ENCODE data around the gene DENND1B. TPM values are rescaled to one million over a fixed set of nuclear protein-coding genes. Genes with fewer than 3 reads are reported as not detected.

The DENND1B gene
- total RNA-seq: 10 to 100 TPM in 2 of 4 donors, 1 to 10 TPM in 2; 3.3 to 21.7 (median 8.9) TPM

GRCh38 chr1:197775282-197776262 is at the start of gene DENND1B:
TSS of gene DENND1B (minus strand) at chr1:197775480. CDS start at chr1:197775155, 325 bp downstream.
- H3K9me3 ChIP-seq: no peaks in the 10 kb centered on the region
- intact Hi-C loops (cut with DNase I; ENCODE audit: low total_unique reads): loop anchor here (10.0 kb wide), 1 partner anchor 379 kb away; the partner anchor contains the start of gene NEK7
- DNase-seq (peak; percentile 34 to 57), ATAC-seq (peak; percentile 58 to 68)
- no peaks in the 10 kb centered on the region for H3K36me3 ChIP-seq
- H3K4me1 ChIP-seq: peaks cover 26 to 35% of the 10 kb centered on the region in 2 donors
- H3K4me3 ChIP-seq: peak within 1 kb of the TSS; percentile 63 to 84 (median 70)
- TF ChIP-seq POLR2A (IDR thresholded peaks at IDR 0.05) (no peak), CTCF (IDR thresholded peaks at IDR 0.05 in 4 of 5, conservative IDR thresholded peaks at IDR 0.05 in 1 of 5) (peak in 2 of 5 experiments; percentile 11 to 28)
- peak within 1 kb of the TSS; percentile 76 to 90 (median 80) for H3K27ac ChIP-seq
- H3K27me3 ChIP-seq: no peaks in the 10 kb centered on the region
- in situ Hi-C loops (cut with MboI; ENCODE audit: low sequenced_read_pairs in 4 of 4): no loop called here

GRCh38 chr1:197814306-197814705 is 39.0 kb upstream of the DENND1B start:
- no peaks in the 10 kb centered on the region for H3K9me3 ChIP-seq
- ATAC-seq: no peak
- no peak for TF ChIP-seq POLR2A (IDR thresholded peaks at IDR 0.05)
- TF ChIP-seq CTCF (IDR thresholded peaks at IDR 0.05 in 4 of 5, conservative IDR thresholded peaks at IDR 0.05 in 1 of 5): no peak
- intact Hi-C loops (cut with DNase I; ENCODE audit: low total_unique reads) (no loop called here), in situ Hi-C loops (cut with MboI; ENCODE audit: low sequenced_read_pairs in 4 of 4) (no loop called here)
- no peaks in the 10 kb centered on the region for H3K36me3 ChIP-seq
- DNase-seq: no peak
- H3K27me3 ChIP-seq: no peaks in the 10 kb centered on the region
- no peaks in the 10 kb centered on the region for H3K4me1 ChIP-seq
- no peak overlapping the region for H3K4me3 ChIP-seq
- no peak overlapping the region for H3K27ac ChIP-seq

- no peak overlapping the region for H3K27ac ChIP-seq
- H3K4me1 ChIP-seq: no peaks in the 10 kb centered on the region
- no peaks in the 10 kb centered on the region for H3K9me3 ChIP-seq
- DNase-seq (no peak), ATAC-seq (no peak)
- intact Hi-C loops (cut with DNase I; ENCODE audit: low total_unique reads) (no loop called here), in situ Hi-C loops (cut with MboI; ENCODE audit: low sequenced_read_pairs in 4 of 4) (no loop called here)
- H3K36me3 ChIP-seq: no peaks in the 10 kb centered on the region
- no peaks in the 10 kb centered on the region for H3K27me3 ChIP-seq
- no peak for TF ChIP-seq POLR2A (IDR thresholded peaks at IDR 0.05)
- no peak for TF ChIP-seq CTCF (IDR thresholded peaks at IDR 0.05 in 4 of 5, conservative IDR thresholded peaks at IDR 0.05 in 1 of 5)
- no peak overlapping the region for H3K4me3 ChIP-seq
Measured at GRCh38 chr1:197813741-197814140, 38.5 kb upstream of the DENND1B start.

- DNase-seq (no peak), ATAC-seq (no peak)
- no peak overlapping the region for H3K4me3 ChIP-seq
- no peaks in the 10 kb centered on the region for H3K9me3 ChIP-seq
- H3K4me1 ChIP-seq: no peaks in the 10 kb centered on the region
- intact Hi-C loops (cut with DNase I; ENCODE audit: low total_unique reads): no loop called here
- no peaks in the 10 kb centered on the region for H3K27me3 ChIP-seq
- in situ Hi-C loops (cut with MboI; ENCODE audit: low sequenced_read_pairs in 4 of 4): no loop called here
- no peak overlapping the region for H3K27ac ChIP-seq
- no peaks in the 10 kb centered on the region for H3K36me3 ChIP-seq
- TF ChIP-seq POLR2A (IDR thresholded peaks at IDR 0.05) (no peak), CTCF (IDR thresholded peaks at IDR 0.05 in 4 of 5, conservative IDR thresholded peaks at IDR 0.05 in 1 of 5) (no peak)
Measured at GRCh38 chr1:197811769-197812168, 36.5 kb upstream of the DENND1B start.
